MCF 10A (cell line): Measurements from ENCODE around the gene ZNF548. TPM values are rescaled to one million over a fixed set of nuclear protein-coding genes. Genes with fewer than 3 reads are reported as not detected.

Experiments
- BruUV-seq: library from RNA; stranded (reverse); fragments of 400-500 nt; replicated peaks from 2 replicates; lab custom pipeline; 2021; lab: Mats Ljungman, UMichigan
- CTCF ChIA-PET: fragments of 300-600 bp; sonication (Branson Sonifier 250); formaldehyde crosslinking; extraction: SDS; loops from one replicate; lab custom pipeline; 2021; ENCODE audit warnings: antibody characterized with exemption, inconsistent platforms; lab: Yijun Ruan, JAX
- POLR2A ChIA-PET: fragments of 300-600, 350-650 bp; sonication (Branson Sonifier 250); formaldehyde crosslinking; extraction: SDS; loops from one replicate; lab custom pipeline; 2020; ENCODE audit warnings: antibody characterized with exemption, inconsistent platforms; lab: Yijun Ruan, JAX
- DNase-seq: peaks from one replicate; pipeline ENCODE4 v3.0.0-alpha.2; 2018; ENCODE audit not compliant: unreplicated experiment
- H3K27ac Mint-ChIP-seq: one replicate; pipeline ENCODE4 v1.8.0; 2022; ENCODE audit warnings: mild to moderate bottlenecking, low read depth, mixed read lengths; ENCODE audit not compliant: unreplicated experiment
- H3K27me3 Mint-ChIP-seq: one replicate; pipeline ENCODE4 v1.8.0; 2022; ENCODE audit warnings: mixed read lengths; ENCODE audit not compliant: insufficient read depth, unreplicated experiment
- H3K36me3 Mint-ChIP-seq: one replicate; pipeline ENCODE4 v1.8.0; 2022; ENCODE audit warnings: mild to moderate bottlenecking, moderate library complexity, mixed read lengths; ENCODE audit not compliant: insufficient read depth, unreplicated experiment
- H3K4me1 Mint-ChIP-seq: one replicate; pipeline ENCODE4 v1.8.0; 2022; ENCODE audit warnings: mixed read lengths; ENCODE audit not compliant: insufficient read depth, unreplicated experiment
- H3K4me3 Mint-ChIP-seq: one replicate; pipeline ENCODE4 v1.8.0; 2022; ENCODE audit warnings: mild to moderate bottlenecking, moderate library complexity, mixed read lengths; ENCODE audit not compliant: unreplicated experiment
- H3K9me3 Mint-ChIP-seq: one replicate; pipeline ENCODE4 v1.8.0; 2022; ENCODE audit warnings: mixed read lengths; ENCODE audit not compliant: unreplicated experiment
- intact Hi-C: fragments of 100-400 bp; cut with micrococcal nuclease; formaldehyde crosslinking; loops from 2 replicates; pipeline ENCODE4 v1.14.1; 2022
- total RNA-seq: library from RNA; stranded (reverse); gene quantifications from 2 replicates; pipeline ENCODE4 v1.2.3, GENCODE V29; 2022
- TF ChIP-seq, protein P1 (sequence below): fragments of 200-600 bp; IDR thresholded peaks from one replicate; pipeline ENCODE4 v1.8.0; 2022; ENCODE audit warnings: antibody characterized with exemption, mild to moderate bottlenecking; ENCODE audit not compliant: unreplicated experiment

The ZNF548 gene
- total RNA-seq, 1 experiment from 2014 or later, result 23.7 TPM

DNA sequence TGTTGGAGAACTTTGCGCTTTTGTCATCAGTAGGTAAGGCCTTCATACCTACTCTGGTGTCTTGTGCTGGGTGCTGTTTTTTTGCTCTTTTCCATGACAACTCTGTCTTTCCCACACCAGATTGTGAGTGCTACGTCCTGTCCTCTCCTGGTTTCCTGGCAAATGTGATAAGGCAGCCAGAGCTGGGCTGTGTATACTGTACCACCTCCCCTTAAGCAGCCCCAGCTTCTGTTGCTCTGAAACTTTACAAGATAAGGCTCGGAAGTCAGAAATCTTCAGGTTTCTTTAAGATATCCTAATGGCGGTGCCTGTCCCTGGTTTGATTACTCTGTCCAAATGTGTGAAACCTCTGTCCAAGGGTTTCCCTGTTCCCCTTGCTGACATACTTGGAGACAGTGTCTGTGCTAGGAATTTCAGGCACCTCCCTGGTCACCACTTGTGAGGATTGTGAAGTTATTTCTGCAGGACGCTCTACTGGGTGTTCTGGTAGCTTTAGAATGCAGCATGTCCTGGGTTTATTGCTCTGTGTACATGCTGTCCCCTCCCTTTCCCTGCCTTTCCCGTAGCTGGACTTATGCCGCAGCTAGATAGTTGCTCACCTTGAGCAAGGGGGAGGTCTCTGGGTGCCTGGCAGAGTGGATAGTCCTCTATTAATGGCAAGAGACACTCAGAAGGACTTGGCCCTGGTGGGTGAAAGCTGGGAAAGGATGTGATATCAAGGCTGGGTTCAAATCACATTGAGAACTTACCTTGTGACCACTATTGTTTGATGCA is 52.5 kb downstream of the ZNF548 start:
- Mint-ChIP-seq H3K4me3 (no peak overlapping the region), H3K36me3 (peaks cover 41% of the 10 kb centered on the region), H3K27me3 (no peaks in the 10 kb centered on the region), H3K4me1 (peaks cover 13% of the 10 kb centered on the region), H3K9me3 (peaks cover 32% of the 10 kb centered on the region), H3K27ac (no peak overlapping the region)
- no peak for DNase-seq
- TF ChIP-seq, protein P1, sequence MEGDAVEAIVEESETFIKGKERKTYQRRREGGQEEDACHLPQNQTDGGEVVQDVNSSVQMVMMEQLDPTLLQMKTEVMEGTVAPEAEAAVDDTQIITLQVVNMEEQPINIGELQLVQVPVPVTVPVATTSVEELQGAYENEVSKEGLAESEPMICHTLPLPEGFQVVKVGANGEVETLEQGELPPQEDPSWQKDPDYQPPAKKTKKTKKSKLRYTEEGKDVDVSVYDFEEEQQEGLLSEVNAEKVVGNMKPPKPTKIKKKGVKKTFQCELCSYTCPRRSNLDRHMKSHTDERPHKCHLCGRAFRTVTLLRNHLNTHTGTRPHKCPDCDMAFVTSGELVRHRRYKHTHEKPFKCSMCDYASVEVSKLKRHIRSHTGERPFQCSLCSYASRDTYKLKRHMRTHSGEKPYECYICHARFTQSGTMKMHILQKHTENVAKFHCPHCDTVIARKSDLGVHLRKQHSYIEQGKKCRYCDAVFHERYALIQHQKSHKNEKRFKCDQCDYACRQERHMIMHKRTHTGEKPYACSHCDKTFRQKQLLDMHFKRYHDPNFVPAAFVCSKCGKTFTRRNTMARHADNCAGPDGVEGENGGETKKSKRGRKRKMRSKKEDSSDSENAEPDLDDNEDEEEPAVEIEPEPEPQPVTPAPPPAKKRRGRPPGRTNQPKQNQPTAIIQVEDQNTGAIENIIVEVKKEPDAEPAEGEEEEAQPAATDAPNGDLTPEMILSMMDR, result no peak
- ChIA-PET POLR2A (no interaction called here), CTCF (interaction anchor here (0.6 kb wide), 1 partner anchor 182 kb away, joined by 3 read pairs; no protein-coding TSS in a partner anchor)
- BruUV-seq, result no TSS peak
- intact Hi-C loops, result no loop called here

DNA sequence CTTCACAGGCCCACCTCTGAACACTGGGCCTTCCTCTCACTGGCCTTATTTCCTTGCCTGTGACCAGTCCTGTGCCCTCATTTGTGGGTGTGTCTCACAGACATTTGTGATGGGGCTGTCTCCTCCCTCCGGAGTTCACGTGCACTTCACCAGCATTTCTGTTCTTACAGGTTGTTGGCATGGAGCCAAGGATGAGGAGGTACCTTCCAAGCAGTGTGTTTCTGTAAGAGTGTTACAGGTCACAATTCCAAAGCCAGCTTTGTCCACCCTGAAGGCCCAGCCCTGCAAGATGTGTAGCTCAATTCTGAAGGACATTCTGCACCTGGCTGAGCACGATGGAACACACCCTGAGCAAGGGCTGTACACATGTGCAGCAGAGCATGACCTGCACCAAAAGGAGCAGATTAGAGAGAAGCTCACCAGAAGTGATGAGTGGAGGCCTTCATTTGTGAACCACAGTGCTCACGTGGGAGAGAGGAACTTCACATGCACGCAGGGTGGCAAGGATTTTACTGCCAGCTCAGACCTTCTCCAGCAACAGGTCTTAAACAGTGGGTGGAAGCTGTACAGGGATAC is 53.6 kb downstream of the ZNF548 start:
- H3K27me3 Mint-ChIP-seq, result no peaks in the 10 kb centered on the region
- H3K36me3 Mint-ChIP-seq, result peaks cover 40% of the 10 kb centered on the region
- TF ChIP-seq, protein P1, result no peak
- intact Hi-C loops, result no loop called here
- peaks cover 13% of the 10 kb centered on the region for H3K4me1 Mint-ChIP-seq
- no peak overlapping the region for H3K27ac Mint-ChIP-seq
- no peak for DNase-seq
- ChIA-PET POLR2A (interaction anchor here (0.6 to 0.7 kb wide), 2 partner anchors 79 to 116 kb away, joined by 3 read pairs; no protein-coding TSS in a partner anchor), CTCF (no interaction called here)
- H3K4me3 Mint-ChIP-seq, result no peak overlapping the region
- H3K9me3 Mint-ChIP-seq, result peaks cover 32% of the 10 kb centered on the region
- BruUV-seq, result no TSS peak

DNA sequence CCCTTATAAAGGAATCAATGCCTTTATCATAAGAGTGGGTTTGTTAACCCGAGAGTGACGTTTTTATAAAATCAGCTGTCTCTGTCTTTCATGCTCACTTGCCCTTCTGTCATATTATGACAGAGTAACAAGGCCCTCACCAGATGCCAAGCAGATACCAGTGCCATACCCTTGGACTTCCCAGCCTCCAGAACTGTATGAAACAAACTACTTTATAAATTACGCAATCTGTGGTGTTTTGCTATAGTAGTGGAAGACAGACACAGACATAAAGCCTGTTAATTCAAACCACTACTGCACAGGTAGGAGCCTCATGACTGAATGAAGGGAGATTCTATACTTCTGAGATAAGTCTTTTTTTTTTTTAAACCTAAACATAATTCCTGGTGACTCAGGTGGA is 62.7 kb downstream of the ZNF548 start:
- POLR2A ChIA-PET, result no interaction called here
- Mint-ChIP-seq H3K4me1 (no peaks in the 10 kb centered on the region), H3K9me3 (peaks cover 16% of the 10 kb centered on the region), H3K4me3 (no peak overlapping the region), H3K27ac (no peak overlapping the region), H3K36me3 (peaks cover 14% of the 10 kb centered on the region), H3K27me3 (no peaks in the 10 kb centered on the region)
- CTCF ChIA-PET, result interaction anchor here (0.6 kb wide), 1 partner anchor 34 kb away, joined by 4 read pairs; no protein-coding TSS in a partner anchor
- TF ChIP-seq, protein P1, result no peak
- DNase-seq, result no peak
- intact Hi-C loops, result no loop called here
- BruUV-seq, result no TSS peak

Other genes with a start within 250 kb of the ZNF548 start
- gene ZIM3, start 244.7 kb upstream of the ZNF548 start, total RNA-seq, result not detected in 2 replicates
- not detected in 2 replicates for gene DUXA, start 222.4 kb upstream of the ZNF548 start, total RNA-seq
- 34.4 and 41.1 TPM in 2 replicates for gene ZNF264, start 198.4 kb upstream of the ZNF548 start, total RNA-seq
- gene AURKC, start 158.8 kb upstream of the ZNF548 start, total RNA-seq, result 0.93 and 1.2 TPM in 2 replicates
- 11.8 and 12.2 TPM in 2 replicates for gene ZNF805, start 149.2 kb upstream of the ZNF548 start, total RNA-seq
- gene ZNF460, start 109.4 kb upstream of the ZNF548 start, total RNA-seq, result 72.5 and 95.5 TPM in 2 replicates
- gene ZNF543, start 69.4 kb upstream of the ZNF548 start, total RNA-seq, result 9.2 and 10.8 TPM in 2 replicates
- gene ZNF304, start 38.6 kb upstream of the ZNF548 start, total RNA-seq, result 7.0 and 9.9 TPM in 2 replicates
- gene TRAPPC2B, start 26.3 kb upstream of the ZNF548 start, total RNA-seq, result 6.3 and 9.8 TPM in 2 replicates
- gene ZNF547, start 26.3 kb upstream of the ZNF548 start, total RNA-seq, result 3.7 and 4.3 TPM in 2 replicates
- gene ZNF17, start 21.3 kb downstream of the ZNF548 start, total RNA-seq, result 7.8 and 8.3 TPM in 2 replicates
- gene ZNF749, start 45.5 kb downstream of the ZNF548 start, total RNA-seq, result 19.1 and 21.2 TPM in 2 replicates
- 0.47 TPM in 2 replicates for gene VN1R1, start 67.3 kb downstream of the ZNF548 start, total RNA-seq
- gene ZNF772, start 87.7 kb downstream of the ZNF548 start, total RNA-seq, result 9.9 and 10.9 TPM in 2 replicates
- 18.4 and 19.6 TPM in 2 replicates for gene ZNF419, start 97.9 kb downstream of the ZNF548 start, total RNA-seq
- gene ZNF773, start 110.1 kb downstream of the ZNF548 start, total RNA-seq, result 11.2 and 12.4 TPM in 2 replicates
- gene ZNF549, start 137.5 kb downstream of the ZNF548 start, total RNA-seq, result 3.9 and 5.3 TPM in 2 replicates
- 14.3 and 17.6 TPM in 2 replicates for gene ZNF550, start 170.0 kb downstream of the ZNF548 start, total RNA-seq
- gene ZNF416, start 189.1 kb downstream of the ZNF548 start, total RNA-seq, result 5.0 and 5.6 TPM in 2 replicates
- gene ZIK1, start 194.3 kb downstream of the ZNF548 start, total RNA-seq, result not detected in 2 replicates
- 2.4 and 2.8 TPM in 2 replicates for gene ZNF530, start 210.0 kb downstream of the ZNF548 start, total RNA-seq
- 16.4 and 18.8 TPM in 2 replicates for gene ZNF134, start 224.4 kb downstream of the ZNF548 start, total RNA-seq
- 5.7 and 11.4 TPM in 2 replicates for gene ZNF211, start 243.3 kb downstream of the ZNF548 start, total RNA-seq